Common myeloid progenitor, CD34-positive (primary cell): ENCODE measurements around the gene GPR34.
"Not testable (repeated sequence)": the region's sequence is repeated elsewhere in the genome, so short reads cannot be mapped to it uniquely, and the experiment has no call there.

Experiments used
- CTCF ChIA-PET: fragments of 350-600 bp; sonication (Branson Sonifier 250); formaldehyde crosslinking; loops from one replicate; lab custom pipeline; 2021; ENCODE audit warnings: antibody characterized with exemption; lab: Charles Lee
- POLR2A ChIA-PET: fragments of 350-600 bp; sonication (Branson Sonifier 250); formaldehyde crosslinking; loops from one replicate; lab custom pipeline; 2021; ENCODE audit warnings: antibody characterized with exemption; lab: Charles Lee
- DNase-seq, 3 donors: peaks; one replicate each; pipeline versions ENCODE4 v3.0.0 to v3.0.0-alpha.2; 2013
- H3K27ac ChIP-seq, 2 experiments: 1 replicate in 1 of 2; 2 replicates in 1 of 2; pipeline ENCODE4 v1.7.0; 2013; ENCODE audit warnings: inconsistent platforms in 2 of 2, low read length in 2 of 2, mild to moderate bottlenecking in 2 of 2, low read depth in 1 of 2, moderate library complexity in 1 of 2; ENCODE audit not compliant: severe bottlenecking in 2 of 2, insufficient read depth in 1 of 2, poor library complexity in 1 of 2
- H3K27me3 ChIP-seq, 5 experiments: replicated peaks in 2 of 5; 1 replicate in 3 of 5; 2 replicates in 2 of 5; pipeline versions ENCODE4 v1.6.1 to v1.7.0; 2013; ENCODE audit warnings: low read length in 4 of 5, mild to moderate bottlenecking in 2 of 5, moderate library complexity in 2 of 5, inconsistent platforms in 1 of 5; ENCODE audit not compliant: insufficient read depth in 5 of 5, control insufficient read depth in 4 of 5
- H3K36me3 ChIP-seq, 4 experiments: 1 replicate in 2 of 4; 2 replicates in 2 of 4; pipeline versions ENCODE4 v1.6.1 to v1.7.0; 2013; ENCODE audit warnings: low read length in 3 of 4, control low read depth in 1 of 4, mild to moderate bottlenecking in 1 of 4; ENCODE audit not compliant: control insufficient read depth in 4 of 4, insufficient read depth in 4 of 4
- H3K4me1 ChIP-seq, 4 experiments: 1 replicate in 3 of 4; 2 replicates in 1 of 4; pipeline versions ENCODE4 v1.6.1 to v1.7.1; 2013; ENCODE audit warnings: low read length in 3 of 4, mild to moderate bottlenecking in 3 of 4, control low read depth in 1 of 4, inconsistent platforms in 1 of 4, moderate library complexity in 1 of 4; ENCODE audit not compliant: control insufficient read depth in 4 of 4, insufficient read depth in 4 of 4; ENCODE audit errors: control extremely low read depth in 1 of 4
- H3K4me3 ChIP-seq, 7 experiments: 1 replicate in 4 of 7; 2 replicates in 3 of 7; pipeline versions ENCODE4 v1.5.1 to v1.7.0; 2013; ENCODE audit warnings: mild to moderate bottlenecking in 7 of 7, low read length in 6 of 7, moderate library complexity in 6 of 7, inconsistent platforms in 2 of 7, low read depth in 2 of 7, control low read depth in 1 of 7; ENCODE audit not compliant: insufficient read depth in 4 of 7, control insufficient read depth in 1 of 7; ENCODE audit errors: extremely low read depth in 1 of 7
- H3K9me3 ChIP-seq, 5 experiments: 1 replicate in 4 of 5; 2 replicates in 1 of 5; pipeline versions ENCODE4 v1.6.1 to v1.7.1; 2013; ENCODE audit warnings: low read length in 4 of 5, mild to moderate bottlenecking in 2 of 5, inconsistent platforms in 1 of 5, low read depth in 1 of 5, moderate library complexity in 1 of 5; ENCODE audit not compliant: control insufficient read depth in 4 of 5, insufficient read depth in 2 of 5; ENCODE audit errors: control extremely low read depth in 1 of 5
- WGBS: methylation state at CpG from one replicate; pipeline ENCODE4 v1.1.5; 2013; ENCODE audit not compliant: insufficient coverage; 5-methylcytosine and 5-hydroxymethylcytosine counted together

GPR34 gene

GRCh38 chrX:41672643-41673042 is 16.1 kb upstream of the GPR34 start:
- Histone ChIP-seq H3K27me3 (peaks cover 0 to 2% (median 0%) of the 10 kb centered on the region in 5 experiments), H3K27ac (no peak overlapping the region), H3K4me3 (no peak overlapping the region), H3K4me1 (no peaks in the 10 kb centered on the region), H3K36me3 (peaks cover 0 to 3% (median 0%) of the 10 kb centered on the region in 4 experiments), H3K9me3 (no peaks in the 10 kb centered on the region)
- whole genome bisulfite sequencing, result 100% methylated on average over 1 of the region's 1 CpG
- ChIA-PET POLR2A (no interaction called here), CTCF (no interaction called here)
- DNase-seq, result no peak

- H3K27ac ChIP-seq, H3K4me1 ChIP-seq, H3K9me3 ChIP-seq, H3K36me3 ChIP-seq, DNase-seq, POLR2A ChIA-PET, H3K4me3 ChIP-seq, H3K27me3 ChIP-seq, CTCF ChIA-PET: not testable (repeated sequence)
- WGBS, result 96% methylated on average over 11 of the region's 15 CpGs
Observed at GRCh38 chrX:41676361-41676760, 12.4 kb upstream of the GPR34 start.

GRCh38 chrX:41677183-41678060 is 11.4 kb upstream of the GPR34 start:
- H3K27ac ChIP-seq, result no peak overlapping the region
- ChIA-PET POLR2A (no interaction called here), CTCF (no interaction called here)
- 79% methylated on average over 5 of the region's 6 CpGs for WGBS
- no peak for DNase-seq
- H3K27me3 ChIP-seq, result peaks cover 0 to 2% (median 0%) of the 10 kb centered on the region in 5 experiments
- no peaks in the 10 kb centered on the region for H3K9me3 ChIP-seq
- H3K4me1 ChIP-seq, result no peaks in the 10 kb centered on the region
- H3K36me3 ChIP-seq, result no peaks in the 10 kb centered on the region
- no peak overlapping the region for H3K4me3 ChIP-seq

GRCh38 chrX:41684138-41684537 is 4.6 kb upstream of the GPR34 start:
- peak in 1 of 3 donors; percentile 44 for DNase-seq
- WGBS, result 25% methylated on average over 2 of the region's 3 CpGs
- peaks cover 4 to 29% (median 18%) of the 10 kb centered on the region in 4 experiments for H3K4me1 ChIP-seq
- H3K9me3 ChIP-seq, result no peaks in the 10 kb centered on the region
- peaks cover 0 to 2% (median 0%) of the 10 kb centered on the region in 5 experiments for H3K27me3 ChIP-seq
- ChIA-PET CTCF (no interaction called here), POLR2A (no interaction called here)
- H3K36me3 ChIP-seq, result no peaks in the 10 kb centered on the region
- H3K27ac ChIP-seq, result no peak overlapping the region
- no peak overlapping the region for H3K4me3 ChIP-seq

- peaks cover 4 to 29% (median 18%) of the 10 kb centered on the region in 4 experiments for H3K4me1 ChIP-seq
- no peaks in the 10 kb centered on the region for H3K36me3 ChIP-seq
- DNase-seq, result no peak
- peaks cover 0 to 2% (median 0%) of the 10 kb centered on the region in 5 experiments for H3K27me3 ChIP-seq
- peak overlapping the region in 2 of 7 experiments; percentile 2 to 10 for H3K4me3 ChIP-seq
- no peak overlapping the region for H3K27ac ChIP-seq
- ChIA-PET POLR2A (no interaction called here), CTCF (no interaction called here)
- no peaks in the 10 kb centered on the region for H3K9me3 ChIP-seq
- WGBS, result no CpG with 5 or more reads among the region's 2 CpGs
Observed at GRCh38 chrX:41684940-41685339, 3.8 kb upstream of the GPR34 start.

- POLR2A ChIA-PET, result no interaction called here
- DNase-seq, result peak in 2 of 3 donors; percentile 67 to 82
- peaks cover 4 to 29% (median 18%) of the 10 kb centered on the region in 4 experiments for H3K4me1 ChIP-seq
- H3K4me3 ChIP-seq, result no peak overlapping the region
- no peaks in the 10 kb centered on the region for H3K36me3 ChIP-seq
- peak overlapping the region in 1 of 2 experiments; percentile 34 for H3K27ac ChIP-seq
- no peaks in the 10 kb centered on the region for H3K9me3 ChIP-seq
- CTCF ChIA-PET, result interaction anchor here (1.1 kb wide), 1 partner anchor 128 kb away, joined by 4 read pairs; no protein-coding TSS in a partner anchor
- no CpG with 5 or more reads among the region's 4 CpGs for WGBS
- peaks cover 0 to 2% (median 0%) of the 10 kb centered on the region in 5 experiments for H3K27me3 ChIP-seq
Observed at GRCh38 chrX:41686788-41687187, 2.0 kb upstream of the GPR34 start.

- DNase-seq, result peak in 2 of 3 donors; percentile 36 to 62
- Histone ChIP-seq H3K27me3 (peaks cover 0 to 2% (median 0%) of the 10 kb centered on the region in 5 experiments), H3K36me3 (no peaks in the 10 kb centered on the region), H3K9me3 (no peaks in the 10 kb centered on the region), H3K27ac (no peak overlapping the region), H3K4me3 (no peak overlapping the region), H3K4me1 (peaks cover 8 to 38% (median 25%) of the 10 kb centered on the region in 4 experiments)
- ChIA-PET CTCF (interaction anchor here (1.1 to 1.2 kb wide), 2 partner anchors 21 to 23 kb away, joined by 3 read pairs; no protein-coding TSS in a partner anchor), POLR2A (no interaction called here)
- no CpG with 5 or more reads among the region's 2 CpGs for WGBS
Observed at GRCh38 chrX:41688156-41688555, 617 bp upstream of the GPR34 start.
